ENCODE data around the gene CINP.

DNA sequence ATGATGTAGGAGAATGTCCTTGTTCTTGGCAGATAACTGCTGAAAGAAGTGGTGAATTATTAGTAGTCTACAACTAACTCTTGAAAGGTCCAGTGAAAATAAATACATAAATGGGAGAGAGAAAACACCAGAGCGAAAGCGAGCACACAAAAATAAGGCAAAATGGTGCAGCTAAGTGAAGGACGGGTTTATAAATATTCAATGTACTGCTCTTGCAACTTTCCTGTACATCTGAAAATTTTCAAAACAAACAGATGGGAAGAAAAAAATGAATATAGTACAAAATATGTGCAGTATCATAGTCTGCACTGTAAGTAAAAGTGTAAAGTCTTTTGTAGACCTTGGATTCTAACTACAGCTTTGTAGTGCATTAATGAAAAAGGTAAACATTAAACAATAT, 59.0 kb downstream of the CINP start:
- TF ChIP-seq EZH2 (IDR thresholded peaks at IDR 0.05; ENCODE audit: low read depth) = no peak
- TF ChIP-seq CTCF (conservative IDR thresholded peaks at IDR 0.05) = no peak

All from PC-9 (cell line).